ENCODE results near the gene TNFRSF17. TPM values are rescaled to one million over a fixed set of nuclear protein-coding genes. Genes with fewer than 3 reads are reported as not detected.

The TNFRSF17 gene
- total and polyA plus RNA-seq, 2 of the 13 experiments (the other 11 are each of a cell fraction or from before 2014, with no cell fraction given) = not detected

GRCh38 chr16:12000032-12000431 is 35.0 kb downstream of the TNFRSF17 start:
- Histone ChIP-seq H3K9ac (ENCODE audit: insufficient read depth, low read depth, low read length) (no peak overlapping the region), H3K27ac (ENCODE audit: extremely low read length, insufficient read depth, low read length) (no peak overlapping the region), H3K9me3 (ENCODE audit: low read length) (no peaks in the 10 kb centered on the region), H3K4me3 (replicated peaks in 1 of 3; ENCODE audit: insufficient read depth in 1 of 3, low read depth in 2 of 3, low read length in 3 of 3) (no peak overlapping the region), H4K20me1 (ENCODE audit: insufficient read depth, low read length) (no peaks in the 10 kb centered on the region), H2AFZ (ENCODE audit: low read length) (no peak overlapping the region), H3K27me3 (ENCODE audit: control insufficient read depth in 1 of 2, insufficient read depth in 2 of 2, low read length in 2 of 2) (no peaks in the 10 kb centered on the region), H3K4me2 (ENCODE audit: low read depth, low read length) (no peak overlapping the region), H3K79me2 (ENCODE audit: insufficient read depth, low read length) (no peaks in the 10 kb centered on the region), H3K4me1 (ENCODE audit: insufficient read depth, low read length) (peaks cover 7% of the 10 kb centered on the region; the same call in 1 of the 2 replicates), H3K36me3 (replicated peaks in 1 of 2; ENCODE audit: control insufficient read depth in 1 of 2, insufficient read depth in 2 of 2, low read length in 2 of 2) (no peaks in the 10 kb centered on the region; a peak in 1 of 5 replicates)
- DNase-seq (ENCODE audit: low spot score) = no peak
- intact Hi-C loops (cut with micrococcal nuclease; ENCODE audit: unreplicated experiment) (loop anchor here (5.0 kb wide), 1 partner anchor 1067 kb away; no protein-coding TSS in a partner anchor), in situ Hi-C loops (cut with HindIII; ENCODE audit: extremely low pct_ligation_motif_present, low pct_unique_long_range_greater_than_20kb) (no loop called here)
- no TSS peak for BruUV-seq (replicated peaks)
- 90% methylated on average over 6 of the region's 6 CpGs for WGBS (ENCODE audit: low lambda C conversion rate)
- POLR2A ChIA-PET = no interaction called here
- FAIRE-seq = no peak
- CTCF ChIA-PET (ENCODE audit: low intra/inter-chr PET ratio, low total read pairs) = no interaction called here
- ATAC-seq = no peak
- TF ChIP-seq UBTF (CRISPR knock-in tag; IDR thresholded peaks at IDR 0.05) (no peak), MIER2 (CRISPR knock-in tag; IDR thresholded peaks at IDR 0.05) (no peak), THAP9 (CRISPR knock-in tag; IDR thresholded peaks at IDR 0.05; ENCODE audit: borderline replicate concordance) (no peak), MAX (IDR thresholded peaks at IDR 0.05) (no peak), SOX6 (IDR thresholded peaks at IDR 0.05) (no peak), SOX6 (CRISPR knock-in tag; IDR thresholded peaks at IDR 0.05) (no peak), ELK4 (CRISPR knock-in tag; IDR thresholded peaks at IDR 0.05; ENCODE audit: borderline replicate concordance) (no peak), BCL3 (CRISPR knock-in tag; IDR thresholded peaks at IDR 0.05) (no peak), YEATS4 (CRISPR knock-in tag; IDR thresholded peaks at IDR 0.05; ENCODE audit: borderline replicate concordance) (no peak), KAT7 (CRISPR knock-in tag; IDR thresholded peaks at IDR 0.05; ENCODE audit: borderline replicate concordance) (no peak), TAF1 (CRISPR knock-in tag; IDR thresholded peaks at IDR 0.05) (no peak), SAFB2 (CRISPR knock-in tag; IDR thresholded peaks at IDR 0.05; ENCODE audit: borderline replicate concordance, low read depth) (no peak), ZNF12 (CRISPR knock-in tag; IDR thresholded peaks at IDR 0.05) (no peak)

Measured in HepG2 (cell line).